Tibial artery (tissue), 4 donors: ENCODE results near the gene PHETA1.

ENCODE experiments used
- DNase-seq, 2 donors: peaks; one replicate each; pipeline ENCODE4 v3.0.0-alpha.2; 2019
- H3K27ac ChIP-seq, 2 donors: fragments of 200-600 bp; sonication (generic) in 1 of 2; 1 replicate in 1 of 2; 2 replicates in 1 of 2; pipeline ENCODE4 v1.5.1; 2018 to 2019; ENCODE audit warnings: mild to moderate bottlenecking in 1 of 2
- H3K27me3 ChIP-seq, 2 donors: fragments of 200-600 bp; sonication (generic) in 1 of 2; one replicate each; pipeline versions ENCODE4 v1.5.1 to v1.6.0; 2016 to 2019
- H3K36me3 ChIP-seq, 3 donors: fragments of 200-600 bp; sonication (generic) in 2 of 3; one replicate each; pipeline ENCODE4 v1.5.1; 2016 to 2019; ENCODE audit warnings: mild to moderate bottlenecking in 2 of 3
- H3K4me1 ChIP-seq, 4 donors: fragments of 200-600 bp; sonication (generic) in 2 of 4; 1 replicate in 3 of 4; 2 replicates in 1 of 4; pipeline ENCODE4 v1.5.1; 2016 to 2019
- H3K4me3 ChIP-seq, 2 donors: fragments of 200-600 bp; sonication (generic) in 1 of 2; 1 replicate in 1 of 2; 2 replicates in 1 of 2; pipeline ENCODE4 v1.5.1; 2018 to 2019; ENCODE audit warnings: mild to moderate bottlenecking in 2 of 2
- H3K9me3 ChIP-seq, 3 donors: fragments of 200-600 bp; sonication (generic) in 1 of 3; one replicate each; pipeline ENCODE4 v1.5.1; 2016 to 2019
- CTCF ChIP-seq, 2 experiments: fragments of 200-600 bp in 1 of 2; fragments of 450-650 bp in 1 of 2; IDR thresholded peaks; one replicate each; pipeline ENCODE4 v1.5.1; 2017 to 2019; ENCODE audit warnings: antibody characterized with exemption in 2 of 2, mild to moderate bottlenecking in 1 of 2, moderate library complexity in 1 of 2
- intact Hi-C: fragments of 100-400 bp; cut with DNase I; formaldehyde crosslinking; loops from one replicate; pipeline ENCODE4 v1.15.0; 2023; ENCODE audit warnings: low total_unique reads

PHETA1 gene

DNA sequence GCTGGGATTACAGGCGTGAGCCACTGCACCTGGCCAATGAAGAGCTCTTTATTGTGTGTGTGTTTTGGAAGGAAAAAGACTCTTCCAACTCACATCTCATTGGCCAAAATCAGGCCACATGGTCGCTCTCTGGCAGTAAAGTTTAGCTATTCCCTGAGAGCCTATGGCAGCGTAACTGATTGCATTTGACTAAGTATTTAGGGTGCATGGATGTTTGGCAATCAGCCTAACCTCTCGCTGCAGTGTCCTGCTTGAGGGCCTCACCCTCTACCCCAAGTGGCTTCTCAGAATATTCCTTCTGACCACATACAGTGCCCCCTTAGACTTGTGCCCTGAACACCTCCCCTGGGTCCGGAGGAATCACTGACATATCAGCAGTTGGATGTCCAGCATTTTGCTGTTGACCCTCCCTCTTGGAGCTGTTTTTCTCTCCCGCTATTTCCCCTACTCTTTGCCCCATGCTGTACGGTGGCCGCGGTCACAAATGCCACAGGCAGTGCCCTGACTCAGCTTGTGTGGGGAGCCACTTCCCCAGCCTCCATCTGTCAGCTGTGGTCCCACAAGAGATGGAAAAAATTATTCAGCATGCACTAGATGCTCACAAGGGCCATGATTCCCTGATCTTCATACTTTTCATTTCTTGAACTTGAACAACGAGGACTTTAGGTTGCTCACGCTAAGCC is 9.5 kb downstream of the PHETA1 start:
- H3K9me3 ChIP-seq: no peaks in the 10 kb centered on the region
- TF ChIP-seq CTCF (IDR thresholded peaks at IDR 0.05): no peak
- H3K27me3 ChIP-seq: no peaks in the 10 kb centered on the region
- peaks cover 5 to 25% (median 18%) of the 10 kb centered on the region in 3 donors for H3K36me3 ChIP-seq
- H3K4me1 ChIP-seq: peaks cover 0 to 4% (median 0%) of the 10 kb centered on the region in 4 donors
- intact Hi-C loops: no loop called here
- H3K4me3 ChIP-seq: no peak overlapping the region
- DNase-seq: peak in 1 of 2 donors; percentile 36
- H3K27ac ChIP-seq: no peak overlapping the region

- Histone ChIP-seq H3K36me3 (no peaks in the 10 kb centered on the region), H3K27me3 (no peaks in the 10 kb centered on the region), H3K4me1 (no peaks in the 10 kb centered on the region), H3K9me3 (no peaks in the 10 kb centered on the region), H3K27ac (no peak overlapping the region), H3K4me3 (no peak overlapping the region)
- DNase-seq: no peak
- no peak for TF ChIP-seq CTCF (IDR thresholded peaks at IDR 0.05)
- intact Hi-C loops: no loop called here
These were observed 13.5 kb downstream of the PHETA1 start for GRCh38 chr12:111355201-111355925.

DNA sequence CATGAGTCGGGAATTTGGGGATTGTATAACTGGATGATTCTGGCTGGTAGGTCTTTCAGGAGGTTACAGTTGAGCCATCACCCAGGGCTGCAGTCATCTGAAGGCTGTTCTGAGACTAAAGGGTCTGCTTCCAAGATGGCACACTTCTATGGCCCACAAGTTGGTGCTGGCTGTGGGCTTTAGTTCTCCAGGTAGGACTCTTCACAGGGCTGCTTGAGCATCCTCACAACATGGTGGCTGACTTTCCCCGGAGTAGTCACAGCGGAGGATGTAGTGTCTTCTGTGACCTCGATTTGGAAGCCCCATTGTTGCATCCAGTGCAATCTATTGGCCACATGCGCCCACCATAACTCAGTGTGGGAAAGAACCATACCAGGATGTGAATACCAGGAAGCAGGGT is 14.4 kb downstream of the PHETA1 start:
- TF ChIP-seq CTCF (IDR thresholded peaks at IDR 0.05): no peak
- Histone ChIP-seq H3K9me3 (peaks cover 0 to 1% (median 0%) of the 10 kb centered on the region in 3 donors), H3K4me3 (no peak overlapping the region), H3K36me3 (no peaks in the 10 kb centered on the region), H3K27me3 (no peaks in the 10 kb centered on the region), H3K27ac (no peak overlapping the region), H3K4me1 (no peaks in the 10 kb centered on the region)
- intact Hi-C loops: no loop called here
- DNase-seq: no peak

DNA sequence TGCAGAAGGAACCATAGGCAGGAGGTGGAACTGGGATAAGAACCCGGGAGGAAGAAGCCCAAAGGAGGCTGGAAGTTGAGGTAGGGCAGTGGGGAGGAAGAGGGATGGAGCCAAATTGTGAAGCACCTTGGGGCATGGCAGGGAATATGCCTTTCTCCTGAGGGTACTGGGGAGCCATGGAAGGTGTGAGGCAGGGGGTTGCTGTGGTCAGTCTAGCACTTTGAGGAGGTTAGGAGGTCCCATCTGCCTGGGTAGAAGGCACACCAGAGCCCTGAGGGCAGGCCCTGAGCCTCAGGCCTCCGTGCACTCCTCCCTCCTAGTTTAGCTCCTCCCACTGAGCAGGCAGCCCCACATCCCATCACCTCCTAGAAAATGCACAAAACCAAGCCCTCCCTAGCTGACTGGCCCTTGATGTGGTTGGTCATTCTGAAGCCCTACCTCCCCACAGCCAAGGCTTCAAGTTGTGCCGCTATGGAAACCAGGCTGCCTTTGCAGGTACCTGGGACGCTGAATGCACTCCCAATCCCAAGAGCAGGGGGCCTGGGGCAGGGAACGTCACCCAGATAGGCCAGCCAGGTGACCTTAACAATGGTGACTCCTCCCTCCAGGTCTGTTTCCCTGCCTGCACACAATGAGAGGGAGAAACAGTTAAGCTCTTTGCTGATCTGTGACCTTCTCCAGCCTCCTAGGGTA is 15.1 kb downstream of the PHETA1 start:
- no peak overlapping the region for H3K4me3 ChIP-seq
- no peak for DNase-seq
- no peak overlapping the region for H3K27ac ChIP-seq
- H3K9me3 ChIP-seq: peaks cover 0 to 9% (median 5%) of the 10 kb centered on the region in 3 donors
- no peaks in the 10 kb centered on the region for H3K4me1 ChIP-seq
- no peaks in the 10 kb centered on the region for H3K36me3 ChIP-seq
- intact Hi-C loops: no loop called here
- H3K27me3 ChIP-seq: no peaks in the 10 kb centered on the region
- TF ChIP-seq CTCF (IDR thresholded peaks at IDR 0.05): no peak

GRCh38 chr12:111353026-111353425 is 15.9 kb downstream of the PHETA1 start:
- Histone ChIP-seq H3K4me1 (no peaks in the 10 kb centered on the region), H3K4me3 (no peak overlapping the region), H3K27ac (no peak overlapping the region), H3K36me3 (no peaks in the 10 kb centered on the region), H3K9me3 (peaks cover 0 to 16% (median 12%) of the 10 kb centered on the region in 3 donors), H3K27me3 (no peaks in the 10 kb centered on the region)
- TF ChIP-seq CTCF (IDR thresholded peaks at IDR 0.05): no peak
- no peak for DNase-seq
- intact Hi-C loops: no loop called here
